GM23248 (cell line): Measurements from ENCODE around the gene WNK2.

ENCODE experiments used
- EZH2 ChIP-seq: fragments of 200-600 bp; sonication (generic); IDR thresholded peaks from 2 replicates; pipeline ENCODE4 v1.6.1; 2018; ENCODE audit warnings: antibody characterized with exemption, mild to moderate bottlenecking; ENCODE audit not compliant: insufficient read depth, poor library complexity, severe bottlenecking
- EZH2phosphoT487 ChIP-seq: fragments of 200-600 bp; sonication (generic); IDR thresholded peaks from 2 replicates; pipeline ENCODE4 v1.6.1; 2018; ENCODE audit warnings: antibody characterized with exemption, moderate library complexity, mild to moderate bottlenecking, low read depth; ENCODE audit not compliant: insufficient read depth

DNA sequence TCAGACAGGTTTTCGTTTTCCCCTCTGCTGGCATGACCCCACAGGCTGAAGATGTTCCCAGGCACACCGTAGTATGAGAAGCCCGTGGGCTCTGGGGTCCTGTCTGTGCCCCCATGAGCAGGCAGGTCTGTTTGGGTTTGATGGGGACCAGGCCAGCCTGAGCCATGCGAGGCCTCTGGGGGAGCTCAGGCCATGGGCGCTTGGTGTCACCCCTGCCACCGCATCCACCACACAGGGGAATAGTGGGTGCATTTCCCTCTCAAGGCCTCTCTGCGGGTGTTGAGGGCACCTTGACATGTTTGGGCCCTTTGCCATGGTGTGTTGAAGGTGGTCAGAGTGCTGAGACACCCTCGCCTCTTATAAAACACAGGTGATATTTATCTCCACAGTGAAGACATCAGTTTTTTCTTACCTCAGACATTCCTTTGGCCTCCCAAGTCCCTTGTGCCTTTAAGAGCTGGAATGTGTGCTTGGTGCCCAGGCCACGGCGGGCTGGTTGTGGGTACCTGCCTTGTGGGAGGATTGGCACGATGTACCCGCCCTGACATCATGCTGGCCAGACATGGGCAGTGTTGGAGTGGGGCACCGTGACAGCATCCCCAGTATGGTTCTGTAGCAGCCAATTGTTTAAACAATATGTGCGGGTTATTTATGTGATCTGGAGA is 68.3 kb downstream of the WNK2 start:
- TF ChIP-seq EZH2phosphoT487 (no peak), EZH2 (no peak)
